Body of pancreas (tissue), 4 donors: ENCODE measurements around the gene ADRA2C.

ENCODE experiments used
- POLR2A ChIP-seq, 3 donors: fragments of 450-650 bp; IDR thresholded peaks; one replicate each; pipeline ENCODE4 v1.6.1; 2016; ENCODE audit warnings: antibody characterized with exemption in 3 of 3, mild to moderate bottlenecking in 2 of 3
- TF ChIP-seq, protein P1 (sequence below), 7 experiments: fragments of 450-650 bp in 4 of 7; fragments of 200-600 bp in 3 of 7; sonication (generic) in 3 of 7; IDR thresholded peaks; one replicate each; pipeline ENCODE4 v1.5.1; 2016 to 2019; ENCODE audit warnings: antibody characterized with exemption in 7 of 7

- TF ChIP-seq, protein P1, sequence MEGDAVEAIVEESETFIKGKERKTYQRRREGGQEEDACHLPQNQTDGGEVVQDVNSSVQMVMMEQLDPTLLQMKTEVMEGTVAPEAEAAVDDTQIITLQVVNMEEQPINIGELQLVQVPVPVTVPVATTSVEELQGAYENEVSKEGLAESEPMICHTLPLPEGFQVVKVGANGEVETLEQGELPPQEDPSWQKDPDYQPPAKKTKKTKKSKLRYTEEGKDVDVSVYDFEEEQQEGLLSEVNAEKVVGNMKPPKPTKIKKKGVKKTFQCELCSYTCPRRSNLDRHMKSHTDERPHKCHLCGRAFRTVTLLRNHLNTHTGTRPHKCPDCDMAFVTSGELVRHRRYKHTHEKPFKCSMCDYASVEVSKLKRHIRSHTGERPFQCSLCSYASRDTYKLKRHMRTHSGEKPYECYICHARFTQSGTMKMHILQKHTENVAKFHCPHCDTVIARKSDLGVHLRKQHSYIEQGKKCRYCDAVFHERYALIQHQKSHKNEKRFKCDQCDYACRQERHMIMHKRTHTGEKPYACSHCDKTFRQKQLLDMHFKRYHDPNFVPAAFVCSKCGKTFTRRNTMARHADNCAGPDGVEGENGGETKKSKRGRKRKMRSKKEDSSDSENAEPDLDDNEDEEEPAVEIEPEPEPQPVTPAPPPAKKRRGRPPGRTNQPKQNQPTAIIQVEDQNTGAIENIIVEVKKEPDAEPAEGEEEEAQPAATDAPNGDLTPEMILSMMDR (IDR thresholded peaks at IDR 0.05), result no peak
- TF ChIP-seq POLR2A (IDR thresholded peaks at IDR 0.05), result no peak
These were observed 51.1 kb downstream of the ADRA2C start for GRCh38 chr4:3816983-3817960.
